HG02852 (cell line): ENCODE measurements around the gene ERFE.
"Not testable (repeated sequence)": the region's sequence is repeated elsewhere in the genome, so short reads cannot be mapped to it uniquely, and the experiment has no call there.

ENCODE experiments used
- ATAC-seq: cut with Tn5 transposase; IDR thresholded peaks from one replicate; pipeline ENCODE4 v1.9.1; 2021; ENCODE audit warnings: mild to moderate bottlenecking, moderate library complexity; ENCODE audit not compliant: unreplicated experiment

The ERFE gene

GRCh38 chr2:238158509-238159070 lies at the start of gene ERFE:
TSS of gene ERFE (plus strand) at chr2:238158970. CDS start at chr2:238159008, 38 bp downstream.
- ATAC-seq = no peak

GRCh38 chr2:238113611-238114010 lies 45.2 kb upstream of the ERFE start:
- no peak for ATAC-seq

- ATAC-seq = no peak
Observed at GRCh38 chr2:238114331-238114841, 44.4 kb upstream of the ERFE start.

- no peak for ATAC-seq
Observed at GRCh38 chr2:238114851-238115660, 43.7 kb upstream of the ERFE start.

GRCh38 chr2:238115709-238116108 lies 43.1 kb upstream of the ERFE start:
- ATAC-seq = not testable (repeated sequence)

GRCh38 chr2:238116298-238117198 lies 42.2 kb upstream of the ERFE start:
- no peak for ATAC-seq

- no peak for ATAC-seq
Observed at GRCh38 chr2:238117199-238118154, 41.3 kb upstream of the ERFE start.

GRCh38 chr2:238119756-238120462 lies 38.9 kb upstream of the ERFE start:
- ATAC-seq = no peak

- no peak for ATAC-seq
Observed at GRCh38 chr2:238120463-238121298, 38.1 kb upstream of the ERFE start.

- no peak for ATAC-seq
Observed at GRCh38 chr2:238121511-238122286, 37.1 kb upstream of the ERFE start.

- no peak for ATAC-seq
Observed at GRCh38 chr2:238122287-238123217, 36.2 kb upstream of the ERFE start.

GRCh38 chr2:238123218-238123971 lies 35.4 kb upstream of the ERFE start:
- ATAC-seq = no peak

GRCh38 chr2:238123991-238124470 lies 34.7 kb upstream of the ERFE start:
- no peak for ATAC-seq

GRCh38 chr2:238124488-238125126 lies 34.2 kb upstream of the ERFE start:
- ATAC-seq = no peak

- no peak for ATAC-seq
Observed at GRCh38 chr2:238125127-238125885, 33.5 kb upstream of the ERFE start.
